Left renal cortex interstitium (tissue), 4 donors: ENCODE results near the gene TMEM8B. TPM values are rescaled to one million over a fixed set of nuclear protein-coding genes. Genes with fewer than 3 reads are reported as not detected.
A peak's percentile ranks its signal among the peaks of the same experiment; 100 is the strongest.
"Not testable (repeated sequence)": the region's sequence is repeated elsewhere in the genome, so short reads cannot be mapped to it uniquely, and the experiment has no call there.

Experiments
- DNase-seq, 4 donors: peaks; one replicate each; pipeline ENCODE4 v3.0.0-alpha.2; 2013; ENCODE audit warnings: low read depth in 4 of 4, low spot score in 2 of 4, missing footprints in 1 of 4
- polyA plus RNA-seq, 4 donors: library from polyadenylated mRNA; unstranded; fragments of 120-200 nt; gene quantifications; one replicate each; pipeline ENCODE4 v1.2.1, GENCODE V29; 2013; ENCODE audit not compliant: insufficient read length in 4 of 4

TMEM8B gene
- polyA plus RNA-seq, 4 donors, result 25.6 to 39.5 (median 29.2) TPM

GRCh38 chr9:35859990-35860339 lies 30.9 kb downstream of the TMEM8B start:
- no peak for DNase-seq

GRCh38 chr9:35861161-35861897 lies 32.3 kb downstream of the TMEM8B start:
- no peak for DNase-seq

GRCh38 chr9:35862328-35862727 lies 33.3 kb downstream of the TMEM8B start:
- no peak for DNase-seq

- no peak for DNase-seq
These were observed 34.6 kb downstream of the TMEM8B start for GRCh38 chr9:35863583-35863982.

- DNase-seq, result no peak
These were observed 35.7 kb downstream of the TMEM8B start for GRCh38 chr9:35864695-35865255.

- DNase-seq, result no peak
These were observed 38.5 kb downstream of the TMEM8B start for GRCh38 chr9:35867538-35867937.

GRCh38 chr9:35868933-35869332 lies 39.9 kb downstream of the TMEM8B start:
- DNase-seq, result no peak

- no peak for DNase-seq
These were observed 40.7 kb downstream of the TMEM8B start for GRCh38 chr9:35869621-35870216.

GRCh38 chr9:35870351-35870923 lies 41.4 kb downstream of the TMEM8B start, which contains the start of gene OR13J1:
TSS of gene OR13J1 (minus strand) at chr9:35870401. CDS start at chr9:35870401, 0 bp downstream.
- no peak for DNase-seq

- DNase-seq, result no peak
These were observed 42.5 kb downstream of the TMEM8B start for GRCh38 chr9:35871545-35871944.

GRCh38 chr9:35872505-35872904 lies 43.5 kb downstream of the TMEM8B start:
- DNase-seq, result no peak

- DNase-seq, result peak in 3 of 4 donors; percentile 41 to 65 (median 61)
These were observed 53.3 kb downstream of the TMEM8B start for GRCh38 chr9:35882263-35882848.

- no peak for DNase-seq
These were observed 54.0 kb downstream of the TMEM8B start for GRCh38 chr9:35882996-35883395.

GRCh38 chr9:35884908-35885307 lies 55.9 kb downstream of the TMEM8B start:
- DNase-seq, result not testable (repeated sequence)

- no peak for DNase-seq
These were observed 62.6 kb downstream of the TMEM8B start for GRCh38 chr9:35891646-35892045.

- DNase-seq, result no peak
These were observed 63.0 kb downstream of the TMEM8B start for GRCh38 chr9:35892051-35892450.

GRCh38 chr9:35896570-35896969 lies 67.5 kb downstream of the TMEM8B start:
- DNase-seq, result no peak

GRCh38 chr9:35897376-35898099 lies 68.5 kb downstream of the TMEM8B start:
- DNase-seq, result not testable (repeated sequence)

- DNase-seq, result no peak
These were observed 69.3 kb downstream of the TMEM8B start for GRCh38 chr9:35898337-35898736.

- DNase-seq, result no peak
These were observed 70.0 kb downstream of the TMEM8B start for GRCh38 chr9:35899021-35899420.

- no peak for DNase-seq
These were observed 74.0 kb downstream of the TMEM8B start for GRCh38 chr9:35903049-35903448.
